Measurements from ENCODE around the gene OLR1.

The OLR1 gene

GRCh38 chr12:10128687-10129086, 43.2 kb downstream of the OLR1 start:
- H3K27ac ChIP-seq, result no peak overlapping the region
- TF ChIP-seq ZFX (IDR thresholded peaks at IDR 0.05), result no peak

- TF ChIP-seq CTCF (conservative IDR thresholded peaks at IDR 0.05) (no peak), ZFX (IDR thresholded peaks at IDR 0.05) (no peak)
- H3K27ac ChIP-seq, result no peak overlapping the region
Measured at GRCh38 chr12:10126413-10126812, 45.5 kb downstream of the OLR1 start.

- no peak for TF ChIP-seq ZFX (IDR thresholded peaks at IDR 0.05)
- no peak for TF ChIP-seq CTCF (conservative IDR thresholded peaks at IDR 0.05)
- H3K27ac ChIP-seq, result no peak overlapping the region
Measured at GRCh38 chr12:10122689-10123088, 49.2 kb downstream of the OLR1 start.

- no peak overlapping the region for H3K27ac ChIP-seq
- TF ChIP-seq CTCF (conservative IDR thresholded peaks at IDR 0.05) (no peak), ZFX (IDR thresholded peaks at IDR 0.05) (no peak)
Measured at GRCh38 chr12:10121278-10121677, 50.7 kb downstream of the OLR1 start.

- H3K27ac ChIP-seq, result no peak overlapping the region
- TF ChIP-seq ZFX (IDR thresholded peaks at IDR 0.05) (no peak), CTCF (conservative IDR thresholded peaks at IDR 0.05) (no peak)
Measured at GRCh38 chr12:10119066-10119465, 52.9 kb downstream of the OLR1 start.

GRCh38 chr12:10115890-10116289, 56.0 kb downstream of the OLR1 start:
- TF ChIP-seq CTCF (conservative IDR thresholded peaks at IDR 0.05), result no peak
- TF ChIP-seq ZFX (IDR thresholded peaks at IDR 0.05), result no peak
- no peak overlapping the region for H3K27ac ChIP-seq

- TF ChIP-seq CTCF (conservative IDR thresholded peaks at IDR 0.05) (no peak), ZFX (IDR thresholded peaks at IDR 0.05) (no peak)
- no peak overlapping the region for H3K27ac ChIP-seq
Measured at GRCh38 chr12:10115311-10115710, 56.6 kb downstream of the OLR1 start.

- no peak overlapping the region for H3K27ac ChIP-seq
- no peak for TF ChIP-seq CTCF (conservative IDR thresholded peaks at IDR 0.05)
- TF ChIP-seq ZFX (IDR thresholded peaks at IDR 0.05), result no peak
Measured at GRCh38 chr12:10113920-10114319, 58.0 kb downstream of the OLR1 start.
